Amniotic epithelial cell (primary cell): ENCODE data around the gene AKT3.

Experiments used
- DNase-seq: peaks from one replicate; pipeline ENCODE4 v3.0.0-alpha.2; 2010; ENCODE audit warnings: low read depth

AKT3 gene

DNA sequence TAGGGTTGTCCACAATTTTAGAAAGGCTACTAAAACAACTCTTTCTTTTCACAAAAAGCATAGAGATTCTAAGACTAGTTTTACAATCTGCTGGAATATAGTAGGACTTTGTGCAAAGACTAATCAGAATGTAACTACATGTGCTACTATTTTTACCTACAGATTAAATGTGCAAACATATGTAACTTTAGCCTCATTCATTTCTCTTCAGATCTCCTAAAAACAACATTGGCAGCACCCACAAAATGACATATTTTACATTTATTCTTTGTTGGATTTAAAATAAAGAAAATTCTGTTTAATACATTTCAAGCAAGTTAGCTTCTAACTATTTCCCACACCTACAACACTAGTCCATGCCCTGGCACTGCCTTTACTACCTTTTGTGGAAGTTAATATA, 292.2 kb downstream of the AKT3 start:
- DNase-seq = no peak

DNA sequence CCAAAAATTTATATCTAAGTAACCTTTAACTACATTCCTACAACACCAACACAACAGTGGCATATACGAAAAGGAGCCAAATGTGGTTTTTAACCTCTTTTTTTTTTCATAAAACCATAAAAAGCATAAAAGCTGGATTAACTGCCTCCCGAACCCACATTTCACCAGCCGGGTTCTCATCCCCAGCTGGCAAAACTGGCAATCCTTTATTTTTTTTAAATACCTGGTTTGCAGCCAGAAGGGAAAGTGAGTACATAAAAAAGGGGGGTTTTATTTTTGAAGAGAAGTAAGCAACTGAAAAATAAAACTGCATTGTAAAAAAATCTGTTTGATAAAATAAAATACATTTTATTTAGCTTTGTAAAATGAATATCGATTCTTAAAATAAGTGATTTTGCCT, 295.4 kb downstream of the AKT3 start:
- no peak for DNase-seq

DNA sequence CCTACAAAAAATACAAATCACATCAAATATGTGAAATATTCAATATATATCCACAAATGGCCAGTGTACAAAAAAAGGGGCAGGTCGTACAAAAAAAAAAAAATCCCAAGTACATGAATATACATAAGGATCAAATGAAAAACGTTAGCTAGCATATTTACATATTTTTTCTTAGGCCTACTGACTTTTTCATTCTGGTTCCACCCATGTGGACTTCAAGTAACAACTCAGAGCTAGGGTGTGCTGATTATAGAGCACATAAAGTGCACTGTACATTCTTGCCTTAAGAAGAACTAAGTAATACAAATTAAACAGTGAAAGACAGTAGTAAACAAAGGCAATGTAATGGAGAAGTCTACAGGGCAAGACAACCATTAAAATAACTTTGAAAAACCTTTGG, 297.0 kb downstream of the AKT3 start:
- no peak for DNase-seq

DNA sequence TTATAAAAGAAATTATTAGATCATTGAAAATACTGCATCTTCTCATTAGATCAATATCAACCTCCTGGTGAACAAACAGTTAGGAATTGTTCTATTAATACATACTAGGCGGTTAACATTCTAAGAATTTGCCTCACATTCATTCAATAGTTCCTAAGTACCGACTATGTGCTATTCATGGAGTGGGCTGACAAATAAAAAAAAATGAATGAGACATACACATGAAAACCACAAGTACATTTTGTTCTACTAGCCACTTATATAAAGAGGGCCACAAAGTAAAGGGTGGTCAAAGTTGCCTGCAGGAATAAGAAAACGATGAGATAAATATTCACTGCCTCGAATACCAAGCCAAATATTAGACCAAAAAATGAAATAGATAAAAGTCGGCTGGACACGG, 299.8 kb downstream of the AKT3 start:
- peak; percentile 89 for DNase-seq

DNA sequence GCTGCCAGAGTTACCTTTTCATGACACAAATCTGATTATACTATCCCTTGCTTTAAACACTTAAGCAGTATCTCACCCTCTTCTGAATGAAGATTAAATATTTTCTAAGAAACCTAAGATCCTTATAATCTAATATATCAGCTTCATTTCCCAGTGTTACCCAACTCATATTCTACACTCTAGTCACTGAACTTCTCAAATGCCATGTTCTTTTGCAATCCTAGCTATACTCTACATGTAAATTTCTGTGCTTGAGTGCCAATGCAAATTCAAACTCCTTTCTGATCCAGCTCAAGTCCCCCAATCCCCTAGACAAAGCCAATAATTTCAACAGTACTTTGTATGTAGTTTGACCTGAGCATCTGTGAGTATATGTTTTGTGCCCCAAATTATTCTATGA, 300.3 kb downstream of the AKT3 start:
- DNase-seq = peak; percentile 75

DNA sequence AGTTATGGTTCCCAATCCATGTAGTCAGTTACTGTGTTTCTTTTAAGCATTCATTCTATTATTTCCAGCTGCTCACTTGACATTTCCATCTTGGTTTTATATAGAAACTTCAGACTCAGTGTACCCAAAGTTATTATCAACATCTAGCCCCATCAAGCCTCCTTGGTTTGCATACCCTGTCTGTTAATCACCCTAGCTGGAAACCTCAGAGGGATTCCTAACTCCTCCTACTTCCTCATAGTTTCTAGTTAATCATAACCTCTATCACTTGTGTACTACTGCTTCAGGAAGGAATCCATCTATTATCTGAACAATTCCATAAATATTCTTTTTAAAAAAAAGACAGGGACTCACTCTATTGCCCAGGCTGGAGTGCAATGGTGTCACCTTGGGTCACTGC, 300.9 kb downstream of the AKT3 start:
- DNase-seq = peak; percentile 91

DNA sequence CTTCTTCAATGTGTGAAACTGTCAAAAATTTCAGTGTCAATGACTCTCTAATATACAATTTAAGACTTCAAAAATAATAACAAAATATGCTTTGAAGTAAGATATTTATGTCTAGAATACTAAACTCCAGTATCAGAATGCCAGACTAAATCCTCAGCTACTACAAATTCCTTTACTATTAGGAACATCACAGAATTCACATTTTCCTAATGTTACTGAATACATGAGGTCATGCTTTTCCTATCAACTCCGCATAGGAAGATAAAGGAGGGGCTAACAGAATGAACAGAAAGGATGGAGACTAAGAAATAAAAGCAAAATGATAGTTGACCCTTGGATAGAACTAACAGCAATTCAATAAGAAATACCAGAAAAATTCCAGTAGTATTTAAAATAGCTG, 301.5 kb downstream of the AKT3 start:
- peak; percentile 45 for DNase-seq

DNA sequence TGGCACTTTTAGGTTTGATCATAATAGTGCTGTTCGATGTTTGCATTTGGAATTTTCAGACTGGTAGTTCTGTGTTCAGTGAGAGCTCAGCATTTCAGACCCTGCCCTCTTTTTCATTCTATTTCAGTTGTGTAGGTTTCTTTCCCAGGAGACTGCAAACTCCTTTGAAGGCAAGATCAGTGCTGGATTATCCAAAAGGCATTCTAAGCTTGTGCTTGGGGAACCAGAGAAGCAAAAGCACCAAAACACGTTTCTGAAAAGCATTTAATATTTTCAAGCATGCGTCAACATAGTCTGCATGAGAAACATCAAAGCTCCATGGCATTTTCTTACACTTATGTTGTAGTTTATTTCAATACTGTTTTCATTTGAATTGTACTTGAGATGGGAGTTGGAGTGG, 302.2 kb downstream of the AKT3 start:
- no peak for DNase-seq

DNA sequence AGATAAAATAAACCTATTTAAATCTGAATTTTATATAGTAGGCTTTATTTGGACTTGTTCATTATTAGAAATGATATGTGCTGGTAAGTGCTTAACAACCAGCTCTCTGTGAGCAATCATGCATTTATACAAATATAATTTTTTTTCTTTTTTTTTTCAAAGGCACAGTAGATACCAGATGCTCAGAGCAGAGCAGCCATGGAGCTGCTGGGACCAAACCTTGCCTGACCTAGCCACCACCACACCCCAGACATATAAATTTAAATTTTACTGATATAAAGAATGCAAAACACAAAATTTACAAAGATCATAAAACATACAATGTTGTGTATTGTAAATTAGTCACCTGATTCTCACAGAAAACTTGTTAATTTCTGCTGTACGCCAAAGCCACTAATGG, 303.6 kb downstream of the AKT3 start:
- no peak for DNase-seq

DNA sequence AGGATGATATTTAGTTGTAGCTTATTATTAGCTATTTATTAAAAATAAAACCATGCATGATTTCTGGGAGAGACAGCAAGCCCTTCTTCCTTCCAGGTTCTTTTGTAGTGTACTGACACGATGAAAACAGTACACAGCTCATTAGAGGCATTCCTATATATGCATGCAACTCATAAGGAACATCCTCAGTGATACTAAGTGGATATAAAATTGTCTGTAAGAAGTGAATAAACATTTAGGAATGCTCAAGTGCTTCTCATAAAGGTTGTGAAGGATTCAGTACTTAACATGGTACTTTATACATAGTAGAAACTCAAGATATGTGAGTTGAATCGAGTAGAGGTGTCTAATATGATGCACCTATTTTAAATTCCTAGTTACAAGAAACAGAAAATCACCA, 306.5 kb downstream of the AKT3 start:
- no peak for DNase-seq

DNA sequence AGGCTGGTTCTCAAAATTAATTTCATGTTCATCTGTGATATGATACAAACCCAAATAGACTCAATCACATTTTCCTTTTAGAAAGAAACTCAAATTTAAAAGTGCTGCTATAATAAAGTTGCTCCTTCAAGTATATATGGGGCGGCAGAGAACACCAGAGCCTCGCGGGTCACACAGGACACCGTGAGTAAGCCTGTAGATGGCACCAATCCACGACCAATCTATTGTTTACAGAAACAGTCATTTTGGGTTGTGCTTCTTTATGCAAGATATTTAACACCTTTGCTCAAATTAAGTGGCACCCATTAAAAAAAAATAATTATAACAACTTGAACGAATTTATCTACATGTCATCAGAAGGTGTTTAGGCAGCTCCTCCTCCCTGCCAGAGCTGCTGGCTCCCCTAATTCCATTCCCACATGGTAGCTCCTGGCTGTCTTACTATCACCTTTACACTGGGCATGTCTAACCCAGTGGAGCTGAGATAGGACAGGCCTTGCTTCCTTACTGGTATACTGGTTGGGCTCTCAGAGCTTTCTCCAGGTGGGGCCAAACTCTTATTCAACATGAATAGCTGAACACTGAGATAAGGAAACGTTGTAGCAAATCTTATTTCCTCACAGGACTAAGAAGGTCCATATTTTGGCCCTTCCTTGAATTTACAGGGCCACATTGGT, 307.2 kb downstream of the AKT3 start:
- DNase-seq = no peak

DNA sequence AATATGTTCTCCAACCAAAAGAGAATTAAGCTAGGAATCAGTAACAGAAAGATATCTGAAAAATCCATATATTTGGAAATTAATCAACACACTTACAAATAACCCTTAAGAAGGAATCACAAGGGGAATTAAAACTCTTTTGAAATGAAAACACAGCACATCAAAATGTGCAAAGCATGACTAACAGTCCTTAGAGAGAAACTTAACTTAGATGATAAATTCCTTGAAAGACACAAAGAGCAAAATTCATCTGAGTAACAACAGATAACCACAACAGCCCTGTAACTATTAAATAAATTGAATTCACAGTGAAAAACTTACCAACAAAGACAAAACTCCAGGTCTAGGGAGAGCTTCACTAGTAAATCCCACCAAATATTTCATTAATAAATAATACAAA, 310.4 kb downstream of the AKT3 start:
- DNase-seq = peak; percentile 37

DNA sequence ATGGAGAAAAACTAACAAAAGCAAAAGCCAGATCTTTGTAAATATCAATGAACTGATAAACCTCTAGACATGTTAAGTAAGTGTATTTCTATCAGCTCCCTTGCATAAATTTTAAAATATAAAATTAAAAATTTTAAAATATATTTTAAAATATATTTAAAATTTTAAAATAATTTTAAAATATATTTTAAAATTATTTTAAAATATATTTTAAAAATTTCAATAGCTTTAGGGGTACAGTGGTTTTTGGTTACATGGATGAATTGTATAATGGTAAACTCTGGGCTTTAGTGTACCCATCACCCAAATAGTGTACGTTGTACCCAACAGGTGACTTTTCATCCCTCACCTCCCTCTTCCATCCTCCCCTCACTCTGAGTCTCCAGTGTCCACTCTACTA, 315.0 kb downstream of the AKT3 start:
- no peak for DNase-seq

DNA sequence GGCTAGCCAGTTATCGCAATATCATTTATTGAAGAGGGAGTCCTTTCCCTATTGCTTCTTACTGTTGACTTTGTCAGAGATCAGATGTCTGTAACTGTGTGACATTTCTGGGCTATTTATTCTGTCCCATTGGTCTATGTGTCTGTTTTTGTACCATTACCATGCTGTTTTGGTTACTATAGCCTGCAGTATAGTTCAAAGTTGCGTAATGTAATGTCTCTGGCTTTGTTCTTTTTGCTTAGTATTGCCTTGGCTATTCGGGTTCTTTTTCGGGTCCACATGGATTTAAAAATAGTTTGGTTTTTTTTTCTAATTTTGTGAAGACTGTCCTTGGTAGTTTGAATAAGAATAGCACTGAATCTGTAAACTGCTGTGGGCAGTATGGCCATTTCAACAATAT, 320.5 kb downstream of the AKT3 start:
- DNase-seq = no peak

DNA sequence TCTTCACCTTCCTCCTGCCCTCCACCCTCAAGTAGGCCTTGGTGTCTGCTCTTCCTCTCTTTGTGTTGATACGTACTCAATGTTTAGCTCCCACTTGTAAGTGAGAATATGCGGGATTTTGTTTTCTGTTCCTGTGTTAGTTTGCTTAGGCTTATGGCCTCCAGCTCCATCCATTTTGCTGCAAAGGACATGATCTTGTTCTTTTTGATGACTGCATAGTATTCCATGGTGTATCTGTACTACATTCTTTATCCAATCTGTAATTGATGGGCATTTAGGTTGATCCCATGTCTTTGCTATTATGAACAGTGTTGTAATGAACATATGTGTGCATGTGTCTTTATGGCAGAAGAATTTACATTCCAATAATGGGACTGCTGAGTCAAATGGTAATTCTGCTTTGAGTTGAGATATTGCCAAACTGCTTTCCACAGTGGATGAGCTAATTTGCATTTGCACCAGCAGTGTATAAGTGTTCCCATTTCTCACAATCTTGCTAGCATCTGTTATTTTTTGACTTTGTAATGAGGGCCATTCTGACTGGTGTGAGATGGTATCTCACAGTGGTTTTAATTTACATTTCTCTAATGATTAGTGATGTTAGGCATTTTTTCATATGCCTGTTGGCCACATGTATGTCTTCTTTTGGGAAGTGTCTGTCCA, 321.5 kb downstream of the AKT3 start:
- DNase-seq = no peak

DNA sequence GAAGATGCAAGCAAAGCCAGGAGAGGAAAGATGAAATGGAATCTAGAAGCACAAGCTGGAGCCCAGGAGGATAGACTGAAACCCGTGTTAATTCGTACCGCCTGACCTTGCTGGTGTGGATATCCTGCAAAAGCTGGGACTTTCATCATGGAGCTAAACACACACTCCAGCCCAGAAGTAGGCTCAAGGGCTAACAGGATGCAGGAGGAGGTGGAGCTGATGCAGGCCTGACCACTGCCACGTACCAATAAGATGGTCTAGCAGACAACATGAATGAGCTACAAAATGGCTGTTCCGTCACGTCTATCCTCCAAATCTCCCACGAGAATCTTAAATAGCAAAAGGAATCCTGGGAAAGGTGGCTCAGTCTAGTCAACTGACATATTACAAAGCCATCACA, 323.9 kb downstream of the AKT3 start:
- DNase-seq = no peak

DNA sequence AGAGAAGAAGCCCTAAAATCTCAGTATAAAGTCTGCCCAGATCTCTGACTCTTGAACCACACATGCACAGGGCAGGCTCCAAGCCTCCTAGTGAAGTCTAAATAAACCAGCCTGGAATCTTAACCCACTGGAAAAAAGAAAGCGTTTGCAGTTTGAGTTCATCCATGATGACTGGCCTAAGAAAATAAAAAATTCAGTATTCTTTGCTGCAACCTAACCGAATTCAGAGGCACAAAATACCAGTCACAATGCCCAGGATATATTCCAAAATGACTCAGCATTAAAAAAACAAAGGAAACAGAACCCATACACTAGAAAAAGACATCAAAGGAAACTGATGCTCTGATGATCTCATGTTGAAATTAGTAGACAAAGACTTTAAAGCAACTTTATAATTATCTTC, 325.0 kb downstream of the AKT3 start:
- peak; percentile 43 for DNase-seq

DNA sequence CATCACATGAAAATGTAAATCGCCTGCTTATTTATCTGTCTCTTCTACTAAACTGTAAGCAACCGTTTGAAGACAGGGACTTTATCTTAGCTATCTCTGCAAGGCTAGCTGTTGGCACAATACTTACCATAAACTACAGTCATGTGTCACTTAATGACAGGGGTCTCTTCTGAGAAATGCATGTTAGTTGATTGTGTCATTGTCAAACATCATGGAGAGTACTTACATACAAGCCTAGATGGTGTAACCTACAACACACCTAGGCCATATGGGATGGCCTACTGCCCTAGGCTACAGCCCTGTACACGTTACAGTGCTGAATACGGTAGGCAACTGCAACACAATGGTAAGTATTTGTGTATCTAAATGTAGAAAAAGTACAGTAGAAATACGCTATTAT, 326.3 kb downstream of the AKT3 start:
- no peak for DNase-seq

DNA sequence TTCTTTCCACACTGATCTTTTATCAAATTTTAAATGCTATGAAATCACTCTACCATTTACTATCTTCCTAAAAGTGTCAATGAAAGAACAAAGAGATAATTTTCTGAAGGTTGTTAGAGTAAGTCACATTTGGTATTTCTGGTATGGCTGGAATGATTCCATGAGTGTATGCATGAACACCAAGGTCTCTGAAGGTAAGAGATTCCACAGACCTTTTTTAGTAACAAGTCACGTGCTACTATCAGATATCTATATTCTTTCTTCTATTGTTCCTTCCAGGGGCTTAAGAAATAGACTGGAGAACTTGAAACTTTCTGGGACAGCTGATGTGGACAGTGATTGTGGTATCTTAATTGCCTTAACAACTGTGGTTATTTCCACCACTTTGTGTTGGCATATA, 329.2 kb downstream of the AKT3 start:
- no peak for DNase-seq

DNA sequence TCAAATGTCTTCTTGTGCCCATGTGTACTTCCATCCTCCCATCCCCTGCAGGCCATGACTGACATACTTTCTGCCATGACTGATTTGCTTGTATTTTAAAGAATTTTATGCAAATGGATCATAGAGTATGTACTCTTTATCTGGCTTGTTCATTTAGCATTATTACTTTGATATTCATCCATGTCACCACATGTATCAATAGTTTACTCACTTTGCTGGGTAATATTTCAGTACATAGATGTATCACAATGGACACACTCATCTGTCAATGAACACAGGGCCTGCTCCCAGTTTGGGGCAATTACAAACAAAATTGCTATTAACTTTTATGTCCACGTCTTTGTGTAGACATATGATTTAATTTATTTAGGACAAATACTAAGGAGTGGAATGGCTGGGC, 335.1 kb downstream of the AKT3 start:
- no peak for DNase-seq

DNA sequence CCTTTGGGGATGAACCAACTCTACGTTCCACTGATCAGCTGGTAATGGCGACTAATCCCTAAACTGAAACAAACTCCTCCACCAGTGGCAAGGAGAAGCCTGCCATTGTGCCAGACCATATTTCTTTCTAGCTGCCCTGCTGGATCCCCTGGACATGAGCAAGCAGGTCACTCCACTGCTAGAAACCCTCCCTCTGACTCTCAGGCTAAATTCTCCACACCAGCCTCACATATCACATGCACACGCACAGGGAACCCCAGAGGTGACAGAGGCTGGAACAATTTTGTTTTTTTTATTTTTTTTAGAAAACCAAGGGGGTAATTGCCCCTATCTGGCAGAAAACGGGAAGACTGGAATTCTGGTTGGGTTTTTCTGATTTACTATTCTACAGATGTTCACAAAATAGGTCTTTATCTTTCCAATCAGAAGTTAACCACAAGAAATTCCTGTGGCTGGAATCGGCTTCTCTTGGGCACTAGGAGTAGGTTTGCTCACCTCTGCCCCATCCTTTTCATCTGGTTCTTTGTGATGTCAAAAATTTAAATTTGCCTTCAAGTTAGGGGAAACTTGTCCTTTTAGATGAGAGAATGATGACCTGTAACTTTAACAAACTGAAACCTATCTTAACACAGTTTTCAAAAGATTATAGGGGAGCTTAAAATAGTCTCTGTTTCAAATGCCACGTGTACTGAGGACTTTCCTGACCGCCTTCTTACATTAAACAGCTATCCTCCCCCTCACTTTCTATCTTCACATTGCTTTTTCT, 336.1 kb downstream of the AKT3 start:
- DNase-seq = peak; percentile 80

DNA sequence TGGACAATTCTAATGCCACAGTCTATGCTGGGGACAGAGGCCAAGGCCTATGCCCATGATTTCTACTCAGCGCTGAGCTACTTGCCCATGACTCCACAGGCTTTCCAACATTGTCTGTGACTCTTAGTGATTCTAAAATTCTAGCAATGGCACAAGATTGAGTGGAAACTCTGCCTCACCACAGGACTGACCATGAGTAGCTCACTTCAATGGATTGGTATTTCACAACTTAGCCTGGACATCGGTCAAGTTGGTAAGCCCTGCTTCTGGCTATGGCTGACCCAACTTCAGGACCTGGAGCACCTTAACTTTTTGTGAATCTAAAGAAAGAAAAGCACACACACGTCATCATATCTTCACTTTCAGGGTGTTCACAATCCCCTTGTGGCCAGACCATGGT, 339.1 kb downstream of the AKT3 start:
- no peak for DNase-seq

DNA sequence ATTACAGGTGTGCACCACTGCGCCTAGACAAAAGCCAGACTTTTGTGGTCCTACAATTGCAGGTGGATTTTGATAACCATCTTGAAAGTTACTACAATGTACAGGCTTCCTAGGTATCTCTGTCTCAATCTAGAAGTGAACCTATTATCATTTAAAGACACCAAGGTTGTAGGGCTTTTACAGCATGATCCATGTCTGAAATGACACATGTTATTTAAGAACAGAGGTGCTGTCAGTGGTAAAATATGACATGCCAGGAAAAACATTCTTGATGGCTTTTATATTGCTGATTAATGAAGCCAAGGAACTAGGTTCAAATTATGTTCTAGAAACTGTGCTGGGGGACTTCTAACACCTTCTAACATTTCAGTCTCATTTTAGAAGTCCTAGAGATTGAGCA, 341.1 kb downstream of the AKT3 start:
- no peak for DNase-seq
